Liver (tissue), 9 donors: ENCODE results near the gene SLCO4A1. TPM values are rescaled to one million over a fixed set of nuclear protein-coding genes. Genes with fewer than 3 reads are reported as not detected.

Source experiments
- DNase-seq: peaks from one replicate; pipeline ENCODE4 v3.0.0-alpha.2; 2017; ENCODE audit warnings: low spot score
- H3K27ac ChIP-seq, 2 donors: one replicate each; pipeline ENCODE4 v1.7.0; 2013; ENCODE audit warnings: inconsistent platforms in 2 of 2, low read length in 2 of 2, control low read depth in 1 of 2, low read depth in 1 of 2, mild to moderate bottlenecking in 1 of 2
- H3K27me3 ChIP-seq, 4 donors: one replicate each; pipeline versions ENCODE4 v1.6.1 to v1.7.0; 2013; ENCODE audit warnings: low read length in 3 of 4, inconsistent platforms in 1 of 4, mild to moderate bottlenecking in 1 of 4, moderate library complexity in 1 of 4; ENCODE audit not compliant: control insufficient read depth in 4 of 4, insufficient read depth in 4 of 4
- H3K36me3 ChIP-seq, 4 donors: one replicate each; pipeline versions ENCODE4 v1.6.1 to v1.7.0; 2013; ENCODE audit warnings: low read length in 3 of 4, mild to moderate bottlenecking in 3 of 4, low read depth in 1 of 4, moderate library complexity in 1 of 4; ENCODE audit not compliant: control insufficient read depth in 4 of 4, insufficient read depth in 3 of 4
- H3K4me1 ChIP-seq, 4 donors: one replicate each; pipeline versions ENCODE4 v1.6.1 to v1.7.0; 2013; ENCODE audit warnings: low read length in 3 of 4, mild to moderate bottlenecking in 3 of 4, moderate library complexity in 1 of 4; ENCODE audit not compliant: control insufficient read depth in 4 of 4, insufficient read depth in 4 of 4
- H3K4me3 ChIP-seq, 3 donors: one replicate each; pipeline versions ENCODE4 v1.6.1 to v1.7.0; 2013; ENCODE audit warnings: low read length in 3 of 3, control low read depth in 1 of 3, low read depth in 1 of 3, mild to moderate bottlenecking in 1 of 3
- H3K9ac ChIP-seq, 2 donors: one replicate each; pipeline ENCODE4 v1.7.0; 2013; ENCODE audit warnings: low read length in 2 of 2, mild to moderate bottlenecking in 2 of 2, moderate library complexity in 2 of 2, control low read depth in 1 of 2, low read depth in 1 of 2
- H3K9me3 ChIP-seq, 4 donors: one replicate each; pipeline versions ENCODE4 v1.6.1 to v1.7.0; 2013; ENCODE audit warnings: low read length in 3 of 4; ENCODE audit not compliant: control insufficient read depth in 4 of 4
- ATF3 ChIP-seq: IDR thresholded peaks from 2 replicates; pipeline ENCODE4 v1.6.1; 2016; ENCODE audit warnings: antibody characterized with exemption
- CTCF ChIP-seq: fragments of 150-350 bp; IDR thresholded peaks from 2 replicates; pipeline ENCODE4 v1.5.1; 2017; ENCODE audit warnings: improper control_type of control experiment, low read depth, low read length; ENCODE audit not compliant: missing input control
- EGR1 ChIP-seq, 2 donors: IDR thresholded peaks; 2 replicates each; pipeline ENCODE4 v1.6.1; 2016 to 2018; ENCODE audit warnings: antibody characterized with exemption in 2 of 2, low read depth in 2 of 2
- FOXA1 ChIP-seq: IDR thresholded peaks from 2 replicates; pipeline ENCODE4 v1.6.1; 2016; ENCODE audit warnings: antibody characterized with exemption
- FOXA2 ChIP-seq: IDR thresholded peaks from 2 replicates; pipeline ENCODE4 v1.6.1; 2016; ENCODE audit warnings: antibody characterized with exemption
- GABPA ChIP-seq, 2 donors: IDR thresholded peaks in 1 of 2; conservative IDR thresholded peaks in 1 of 2; 2 replicates each; pipeline ENCODE4 v1.6.1; 2016; ENCODE audit warnings: antibody characterized with exemption in 2 of 2, mild to moderate bottlenecking in 1 of 2, moderate library complexity in 1 of 2
- HNF4A ChIP-seq, 2 donors: conservative IDR thresholded peaks; 2 replicates each; pipeline ENCODE4 v1.6.1; 2016; ENCODE audit warnings: antibody characterized with exemption in 2 of 2, mild to moderate bottlenecking in 2 of 2
- HNF4G ChIP-seq: IDR thresholded peaks from 2 replicates; pipeline ENCODE4 v1.6.1; 2016; ENCODE audit warnings: antibody characterized with exemption
- JUND ChIP-seq, 2 donors: IDR thresholded peaks; 2 replicates each; pipeline ENCODE4 v1.6.1; 2016; ENCODE audit warnings: antibody characterized with exemption in 2 of 2
- MAX ChIP-seq: IDR thresholded peaks from 2 replicates; pipeline ENCODE4 v1.6.1; 2016; ENCODE audit warnings: antibody characterized with exemption
- NR2F2 ChIP-seq: IDR thresholded peaks from 2 replicates; pipeline ENCODE4 v1.6.1; 2016; ENCODE audit warnings: antibody characterized with exemption
- RAD21 ChIP-seq, 2 donors: IDR thresholded peaks; 2 replicates each; pipeline ENCODE4 v1.6.1; 2016; ENCODE audit warnings: antibody characterized with exemption in 2 of 2, mild to moderate bottlenecking in 2 of 2
- REST ChIP-seq: IDR thresholded peaks from 2 replicates; pipeline ENCODE4 v1.6.1; 2016; ENCODE audit warnings: antibody characterized with exemption, mild to moderate bottlenecking
- RXRA ChIP-seq, 2 donors: IDR thresholded peaks; 2 replicates each; pipeline ENCODE4 v1.6.1; 2017 to 2018; ENCODE audit warnings: antibody characterized with exemption in 2 of 2, mild to moderate bottlenecking in 1 of 2
- SP1 ChIP-seq: IDR thresholded peaks from 2 replicates; pipeline ENCODE4 v1.6.1; 2018; ENCODE audit warnings: antibody characterized with exemption, mild to moderate bottlenecking
- TAF1 ChIP-seq: conservative IDR thresholded peaks from 2 replicates; pipeline ENCODE4 v1.6.1; 2016; ENCODE audit warnings: antibody characterized with exemption, mild to moderate bottlenecking
- YY1 ChIP-seq: IDR thresholded peaks from 2 replicates; pipeline ENCODE4 v1.6.1; 2016; ENCODE audit warnings: antibody characterized with exemption, mild to moderate bottlenecking
- ZBTB33 ChIP-seq: IDR thresholded peaks from 2 replicates; pipeline ENCODE4 v1.6.1; 2016; ENCODE audit warnings: antibody characterized with exemption
- WGBS: extraction: QIAGEN DNeasy Blood & Tissue Kit; methylation state at CpG from one replicate; pipeline ENCODE4 v1.1.7; 2013; 5-methylcytosine and 5-hydroxymethylcytosine counted together
- polyA plus RNA-seq, 2 donors: library from polyadenylated mRNA; stranded (reverse) in 1 of 2; unstranded in 1 of 2; fragments of 200-250 nt in 1 of 2; fragments of >200 nt in 1 of 2; fragmentation: Nextera tagmentation in 1 of 2; extraction: Ambion mirVana in 1 of 2; gene quantifications; one replicate each; pipeline versions ENCODE4 v1.2.1 to v1.2.3, GENCODE V29; 2013 to 2015
- total RNA-seq, 2 donors: library from RNA; depleted of rRNA; stranded (reverse); fragments of >200 nt; gene quantifications; one replicate each; pipeline ENCODE4 v1.2.3, GENCODE V29; 2014
- donor health status: healthy.
- donor health status: healthy.
- donor health status: healthy.
- donor health status: healthy.
- donor health status: healthy.

SLCO4A1 gene
- total and polyA plus RNA-seq, 4 donors: 1.3 to 4.3 (median 2.6) TPM

GRCh38 chr20:62675877-62676260, 33.6 kb downstream of the SLCO4A1 start:
- no peaks in the 10 kb centered on the region for H3K27me3 ChIP-seq
- no peak overlapping the region for H3K4me3 ChIP-seq
- H3K9ac ChIP-seq: no peak overlapping the region
- H3K9me3 ChIP-seq: peaks cover 0 to 4% (median 0%) of the 10 kb centered on the region in 4 donors
- WGBS: 92% methylated on average over 14 of the region's 14 CpGs
- no peaks in the 10 kb centered on the region for H3K36me3 ChIP-seq
- H3K27ac ChIP-seq: no peak overlapping the region
- TF ChIP-seq ZBTB33: no peak
- TF ChIP-seq REST: no peak
- TF ChIP-seq HNF4G: no peak
- TF ChIP-seq SP1: no peak
- no peak for TF ChIP-seq ATF3
- no peak for TF ChIP-seq YY1
- TF ChIP-seq HNF4A (conservative IDR thresholded peaks at IDR 0.05): no peak
- TF ChIP-seq GABPA (IDR thresholded peaks at IDR 0.05 in 1 of 2, conservative IDR thresholded peaks at IDR 0.05 in 1 of 2): no peak
- TF ChIP-seq TAF1: no peak
- no peak for TF ChIP-seq CTCF
- no peak for TF ChIP-seq RXRA (IDR thresholded peaks at IDR 0.05)
- TF ChIP-seq NR2F2: no peak
- TF ChIP-seq FOXA2: no peak
- TF ChIP-seq FOXA1: no peak
- TF ChIP-seq RAD21 (IDR thresholded peaks at IDR 0.05): no peak
- TF ChIP-seq JUND (IDR thresholded peaks at IDR 0.05): no peak
- TF ChIP-seq EGR1 (IDR thresholded peaks at IDR 0.05; ENCODE audit: low read depth in 2 of 2): no peak
- TF ChIP-seq MAX: no peak
- no peak for DNase-seq
- H3K4me1 ChIP-seq: no peaks in the 10 kb centered on the region
